Caki2 (cell line): ENCODE measurements around the gene DCDC2B. TPM values are rescaled to one million over a fixed set of nuclear protein-coding genes. Genes with fewer than 3 reads are reported as not detected.

Experiments used
- DNase-seq: peaks from one replicate; pipeline ENCODE4 v3.0.0-alpha.2; 2015; ENCODE audit warnings: low read depth
- in situ Hi-C: cut with HindIII; loops from 2 replicates; pipeline ENCODE4 v1.10.0; 2016; ENCODE audit warnings: low sequenced_read_pairs, low pct_unique_long_range_greater_than_20kb, mixed read lengths
- total RNA-seq: library from RNA; depleted of rRNA; stranded (reverse); fragments of >200 nt; shearing (Covaris generic); gene quantifications from 2 replicates; pipeline ENCODE4 v1.2.3, GENCODE V29; 2014; ENCODE audit warnings: low replicate concordance

The DCDC2B gene
- total RNA-seq, 1 experiment from 2014 or later: not detected

DNA sequence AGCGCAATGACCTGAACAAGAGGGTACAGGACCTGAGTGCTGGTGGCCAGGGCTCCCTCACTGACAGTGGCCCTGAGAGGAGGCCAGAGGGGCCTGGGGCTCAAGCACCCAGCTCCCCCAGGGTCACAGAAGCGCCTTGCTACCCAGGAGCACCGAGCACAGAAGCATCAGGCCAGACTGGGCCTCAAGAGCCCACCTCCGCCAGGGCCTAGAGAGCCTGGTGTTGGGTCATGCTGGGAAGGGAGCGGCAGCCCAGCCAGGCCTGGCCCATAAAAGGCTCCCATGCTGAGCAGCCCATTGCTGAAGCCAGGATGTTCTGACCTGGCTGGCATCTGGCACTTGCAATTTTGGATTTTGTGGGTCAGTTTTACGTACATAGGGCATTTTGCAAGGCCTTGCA, 13.9 kb upstream of the DCDC2B start:
- in situ Hi-C loops: no loop called here

DNA sequence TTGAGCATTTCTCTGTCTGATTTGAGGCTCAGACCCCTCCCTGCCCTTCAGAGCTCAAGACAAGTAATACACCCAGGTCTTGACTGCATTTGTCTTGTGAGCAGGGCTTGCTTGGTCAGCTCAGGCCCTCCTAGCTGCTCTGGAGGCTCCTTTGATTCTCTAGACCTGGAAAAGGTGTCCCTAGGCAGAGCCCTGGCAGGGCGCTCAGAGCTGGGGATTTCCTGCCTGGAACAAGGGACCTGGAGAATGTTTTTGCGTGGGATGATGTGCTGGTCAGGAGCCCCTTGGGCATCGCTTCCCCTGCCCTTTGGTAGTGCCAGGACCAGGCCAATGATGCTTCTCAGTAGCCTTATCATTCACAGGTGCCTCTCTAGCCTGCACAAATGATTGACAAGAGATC, 13.4 kb upstream of the DCDC2B start:
- no peak for DNase-seq
- in situ Hi-C loops: no loop called here

More for the DNA sequence above, 13.9 kb upstream of the DCDC2B start:
- DNase-seq: no peak

DNA sequence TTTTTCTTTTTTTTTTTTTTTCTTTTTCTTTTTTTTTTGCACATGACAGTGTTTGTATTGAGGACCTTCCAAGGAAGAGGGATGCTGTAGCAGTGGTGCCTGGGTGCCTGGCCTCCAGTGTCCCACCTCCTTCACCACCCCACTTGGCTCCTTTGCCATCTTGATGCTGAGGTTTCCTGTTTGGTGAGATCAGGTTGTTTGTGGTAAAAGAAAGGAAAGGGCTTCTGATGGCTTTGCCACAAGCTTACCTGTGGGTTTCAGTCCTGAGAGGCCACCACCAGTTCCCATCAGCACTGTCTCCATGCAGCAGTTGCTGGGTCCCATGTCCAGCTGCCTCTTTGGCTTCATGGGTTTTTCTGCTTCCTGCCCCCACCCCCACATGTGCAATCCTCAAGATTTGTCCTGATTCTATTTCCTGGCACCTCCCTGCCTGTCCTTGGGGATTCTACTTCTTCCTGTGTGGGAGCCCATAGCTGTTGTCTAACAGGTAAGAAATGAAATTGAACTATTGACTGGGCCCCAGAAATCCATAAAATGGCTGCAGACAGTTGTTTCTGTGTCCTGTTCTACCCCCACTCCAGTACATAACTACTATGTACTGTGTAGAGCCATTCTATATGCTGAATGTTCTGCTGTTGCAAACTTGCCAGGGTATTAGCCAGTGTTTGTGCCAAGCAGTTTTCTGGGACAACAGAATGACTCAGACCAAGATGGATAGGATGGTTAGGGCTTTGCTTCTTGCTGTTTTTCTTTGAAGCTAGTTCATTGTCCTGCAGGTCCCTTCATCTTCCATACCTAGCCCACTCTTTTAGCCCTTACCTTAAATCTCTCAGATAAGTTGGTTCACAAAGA, 12.7 kb upstream of the DCDC2B start:
- DNase-seq: no peak
- in situ Hi-C loops: no loop called here

GRCh38 chr1:32197074-32197473, 11.8 kb upstream of the DCDC2B start:
- DNase-seq: no peak
- in situ Hi-C loops: no loop called here

DNA sequence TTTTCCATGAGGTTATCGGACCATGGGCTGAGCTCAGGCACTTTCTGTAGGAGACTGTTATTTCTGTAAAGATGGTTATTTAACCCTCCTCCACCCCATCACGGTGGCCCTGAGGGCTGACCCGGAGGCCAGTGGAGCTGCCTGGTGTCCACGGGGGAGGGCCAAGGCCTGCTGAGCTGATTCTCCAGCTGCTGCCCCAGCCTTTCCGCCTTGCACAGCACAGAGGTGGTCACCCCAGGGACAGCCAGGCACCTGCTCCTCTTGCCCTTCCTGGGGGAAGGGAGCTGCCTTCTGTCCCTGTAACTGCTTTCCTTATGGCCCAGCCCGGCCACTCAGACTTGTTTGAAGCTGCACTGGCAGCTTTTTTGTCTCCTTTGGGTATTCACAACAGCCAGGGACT, 11.1 kb upstream of the DCDC2B start:
- DNase-seq: no peak
- in situ Hi-C loops: no loop called here

- no peak for DNase-seq
- in situ Hi-C loops: no loop called here
Measured at GRCh38 chr1:32198237-32199042, 10.4 kb upstream of the DCDC2B start.

DNA sequence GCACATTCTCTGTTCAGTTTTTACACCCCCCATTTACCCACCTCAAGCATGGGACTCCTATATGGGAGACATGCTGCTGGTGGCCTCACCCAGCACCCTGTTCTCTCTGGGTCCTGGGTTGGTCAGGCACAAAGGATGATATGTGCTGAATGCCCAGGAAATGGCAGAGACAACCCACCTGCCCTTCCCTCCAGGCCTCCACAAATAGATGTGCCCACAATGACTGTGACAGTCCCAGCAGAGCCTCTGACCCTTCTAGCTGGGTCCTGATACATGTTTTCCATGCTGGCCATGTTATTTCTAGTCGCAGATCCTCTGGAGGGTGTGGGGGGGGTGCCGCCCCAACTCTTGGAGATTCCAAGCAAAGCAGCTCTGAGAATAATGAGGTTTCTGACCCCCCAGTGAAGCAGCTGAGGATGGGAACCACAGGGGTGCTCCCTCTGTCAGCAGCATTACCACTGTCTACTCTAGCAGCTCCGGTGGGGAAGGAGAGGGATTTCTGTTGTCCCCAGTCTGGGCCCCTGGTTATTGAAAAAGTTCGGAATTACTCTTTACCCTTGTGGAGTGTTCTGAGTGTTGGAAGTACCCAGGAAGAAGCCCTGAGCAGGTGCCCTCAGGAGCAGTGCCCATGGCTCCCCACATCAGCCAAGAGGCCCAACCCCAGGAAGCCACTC, 9.7 kb upstream of the DCDC2B start:
- in situ Hi-C loops: no loop called here
- no peak for DNase-seq

DNA sequence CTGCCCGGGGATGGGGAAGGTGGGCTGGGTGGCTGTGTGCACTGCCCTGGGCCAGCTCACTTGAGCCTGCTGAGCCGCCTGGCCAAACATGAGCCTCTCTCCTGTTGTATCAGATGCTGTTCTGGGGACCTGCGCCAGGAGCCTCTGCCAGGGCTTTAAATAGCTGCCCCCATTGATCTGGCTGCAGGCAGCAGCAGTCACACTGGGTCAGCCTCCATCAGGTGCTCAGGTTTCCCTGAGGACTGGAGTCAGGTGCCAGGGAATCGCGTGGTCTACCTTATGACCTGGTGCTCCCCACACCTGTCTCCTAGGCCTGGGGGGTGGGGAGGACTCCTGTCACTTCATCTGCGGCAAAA, 9.2 kb upstream of the DCDC2B start:
- in situ Hi-C loops: no loop called here
- DNase-seq: no peak

DNA sequence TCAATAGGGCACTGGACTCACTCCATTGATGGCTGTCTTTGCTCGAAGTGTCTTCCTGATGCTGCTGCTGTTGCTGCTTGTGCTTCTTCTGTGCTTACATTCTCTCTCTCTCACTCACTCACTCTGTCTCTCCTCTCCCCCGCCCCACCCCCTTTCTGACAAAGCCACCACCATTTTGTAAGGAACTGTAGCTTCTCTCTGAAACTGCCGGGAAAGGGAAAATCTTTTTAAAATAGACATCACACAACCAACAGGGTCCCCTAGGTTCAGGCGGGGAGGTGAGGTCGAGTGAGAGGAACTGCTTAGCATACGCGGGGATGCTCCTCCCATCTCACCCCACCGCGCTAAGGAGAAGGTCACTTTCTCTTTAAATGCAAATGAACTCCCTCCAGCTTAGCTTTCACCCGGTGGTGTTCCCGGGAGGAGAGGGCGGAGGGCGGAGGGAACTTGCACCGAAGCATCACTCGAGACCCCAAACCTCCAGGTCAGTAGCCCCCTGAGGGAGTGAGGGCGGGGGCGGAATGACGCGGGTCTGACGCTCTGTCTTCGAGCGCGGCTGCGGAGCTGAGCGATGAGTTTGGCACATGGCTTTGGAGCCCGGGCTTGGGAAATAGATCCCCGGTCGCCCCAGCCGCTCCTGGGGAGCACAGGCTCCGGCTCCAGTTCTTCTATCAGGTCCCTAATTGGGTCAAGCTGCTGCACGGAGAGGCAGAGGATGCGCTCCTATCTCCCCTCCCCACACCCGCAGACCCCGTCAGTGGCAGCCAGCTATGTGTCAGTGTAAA, 8.5 kb upstream of the DCDC2B start, which contains the start of gene CCDC28B:
TSS of gene CCDC28B (plus strand) at position 370 of the 785 bp plus-strand sequence. CDS start 1,341 bp downstream, outside the sequence.
- in situ Hi-C loops: no loop called here
- peak; percentile 61 for DNase-seq

DNA sequence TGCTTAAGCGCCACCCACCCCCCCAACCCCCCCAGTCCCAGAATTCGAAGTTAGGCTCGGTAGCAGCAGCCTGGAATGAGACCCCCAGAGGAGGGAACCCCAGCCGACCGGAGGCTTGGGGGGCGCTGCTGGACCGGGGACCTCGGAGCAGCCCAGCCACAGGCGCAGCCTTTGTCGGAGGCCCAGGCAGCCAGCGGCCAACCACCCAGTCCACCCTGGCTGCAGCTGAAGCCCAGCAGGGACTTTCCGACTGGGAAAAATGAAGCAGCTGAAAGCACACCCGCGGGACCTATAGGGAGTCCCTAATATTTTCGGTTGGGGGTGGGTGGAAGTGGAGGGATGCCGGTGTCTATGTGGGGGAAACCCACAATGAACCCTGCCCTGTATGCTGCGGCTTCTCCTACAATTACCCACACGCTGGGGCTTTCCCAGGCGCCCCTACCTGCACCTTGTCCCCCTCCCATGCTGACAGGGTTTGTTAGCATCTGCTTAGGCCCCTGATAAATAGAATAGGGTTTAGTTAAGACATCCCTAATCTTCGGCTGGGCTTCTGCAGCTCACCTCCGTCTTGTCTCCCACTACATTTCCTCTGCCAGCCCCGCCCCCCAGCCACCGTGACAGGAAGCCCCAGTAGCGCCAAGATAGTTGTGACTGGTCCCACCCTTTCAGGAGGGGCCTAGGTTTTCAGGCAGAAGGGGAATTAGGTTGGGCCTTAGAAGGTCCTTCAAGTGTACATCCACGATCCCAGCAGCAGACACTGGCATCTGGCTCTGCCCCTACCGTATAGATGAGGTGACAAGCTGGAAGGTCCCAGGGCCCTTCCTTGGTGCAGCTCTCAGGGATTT, 7.7 kb upstream of the DCDC2B start:
- in situ Hi-C loops: no loop called here
- no peak for DNase-seq

DNA sequence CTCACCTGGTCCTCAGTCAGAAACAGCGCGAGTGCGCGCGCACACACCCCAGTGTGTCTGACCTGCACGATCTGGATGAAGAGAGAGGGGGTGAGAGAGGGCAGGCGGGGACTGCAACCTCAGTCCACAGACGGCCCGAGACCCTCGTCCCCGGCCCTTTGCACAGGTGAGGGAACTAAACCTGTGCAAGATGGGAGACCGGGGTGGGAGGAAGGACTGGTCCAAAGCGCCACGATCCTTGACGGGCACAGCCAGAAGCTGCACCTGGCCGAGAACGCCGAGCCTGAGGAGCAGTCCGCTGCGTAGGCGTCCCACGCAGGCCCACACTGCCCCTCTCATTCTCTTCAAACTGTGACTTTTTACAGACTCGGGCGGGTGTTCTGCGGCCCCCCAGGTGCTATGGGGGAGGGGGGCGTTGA, 3.9 kb upstream of the DCDC2B start:
- in situ Hi-C loops: no loop called here
- no peak for DNase-seq

DNA sequence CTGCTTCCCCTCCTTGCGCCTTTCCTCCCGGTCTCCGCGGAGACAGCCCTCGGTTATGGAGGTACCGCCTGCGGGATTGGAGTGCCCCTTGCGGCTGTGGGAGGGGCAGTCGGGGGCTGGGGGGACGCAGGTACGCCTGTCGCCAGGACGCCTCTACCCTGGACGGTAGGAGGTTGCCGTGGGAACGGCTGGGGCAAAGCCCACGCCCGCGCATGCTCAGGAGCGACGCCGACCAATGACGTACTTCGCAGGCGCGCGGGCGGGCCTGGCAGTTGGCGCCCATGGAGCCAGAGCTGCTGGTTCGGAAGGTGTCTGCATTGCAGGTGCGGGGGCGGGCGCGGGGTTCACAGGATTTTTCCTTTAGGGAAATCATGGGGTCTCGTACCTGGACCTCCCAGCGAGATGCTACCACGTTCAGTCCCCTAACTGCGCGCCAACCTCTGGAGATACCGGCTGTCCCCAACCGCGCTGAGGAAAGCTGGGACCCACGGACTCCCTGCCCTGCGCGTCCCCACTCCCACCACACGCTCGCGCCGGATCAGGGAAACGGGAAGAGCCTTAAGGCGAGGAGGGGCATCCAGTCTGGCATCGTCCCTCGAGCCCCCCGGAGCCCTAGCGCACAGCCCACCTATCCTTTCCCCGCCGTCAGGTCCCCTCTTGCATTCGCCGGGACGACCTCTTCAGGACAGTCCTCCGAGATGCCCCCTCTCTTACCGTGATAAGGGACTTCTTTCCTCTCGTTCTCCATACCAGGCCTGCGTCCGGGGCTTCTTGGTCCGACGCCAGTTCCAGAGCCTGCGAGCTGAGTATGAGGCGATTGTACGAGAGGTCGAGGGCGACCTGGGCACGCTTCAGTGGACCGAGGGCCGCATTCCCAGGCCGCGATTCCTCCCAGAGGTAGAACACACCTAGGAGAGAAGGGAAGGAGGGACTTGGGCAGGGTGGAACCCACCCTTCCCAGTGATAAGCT, 3.2 kb upstream of the DCDC2B start, which contains the start of gene IQCC:
TSS of gene IQCC (plus strand) at position 271 of the 970 bp plus-strand sequence. CDS start at position 282, 11 bp downstream.
- peak; percentile 76 for DNase-seq
- in situ Hi-C loops: no loop called here

DNA sequence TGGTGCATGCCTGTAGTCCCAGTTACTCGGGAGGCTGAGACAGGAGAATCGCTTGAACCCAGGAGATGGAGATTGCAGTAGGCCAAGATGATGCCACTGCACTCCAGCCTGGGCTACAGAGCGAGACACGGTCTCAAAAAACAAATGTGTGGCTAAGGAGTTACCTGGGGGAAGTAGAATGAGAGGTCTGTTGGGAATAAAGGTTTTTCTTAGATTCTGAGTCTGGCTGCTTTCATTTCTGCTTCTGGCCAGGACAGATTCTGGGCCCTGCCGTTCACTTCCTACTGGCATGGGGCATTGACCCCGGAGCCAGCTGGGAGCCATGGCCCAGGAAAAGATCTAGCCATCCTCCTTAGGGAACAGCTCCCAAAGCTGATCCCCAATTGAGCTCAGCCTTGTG, 420 bp upstream of the DCDC2B start:
- DNase-seq: no peak
- in situ Hi-C loops: no loop called here

DNA sequence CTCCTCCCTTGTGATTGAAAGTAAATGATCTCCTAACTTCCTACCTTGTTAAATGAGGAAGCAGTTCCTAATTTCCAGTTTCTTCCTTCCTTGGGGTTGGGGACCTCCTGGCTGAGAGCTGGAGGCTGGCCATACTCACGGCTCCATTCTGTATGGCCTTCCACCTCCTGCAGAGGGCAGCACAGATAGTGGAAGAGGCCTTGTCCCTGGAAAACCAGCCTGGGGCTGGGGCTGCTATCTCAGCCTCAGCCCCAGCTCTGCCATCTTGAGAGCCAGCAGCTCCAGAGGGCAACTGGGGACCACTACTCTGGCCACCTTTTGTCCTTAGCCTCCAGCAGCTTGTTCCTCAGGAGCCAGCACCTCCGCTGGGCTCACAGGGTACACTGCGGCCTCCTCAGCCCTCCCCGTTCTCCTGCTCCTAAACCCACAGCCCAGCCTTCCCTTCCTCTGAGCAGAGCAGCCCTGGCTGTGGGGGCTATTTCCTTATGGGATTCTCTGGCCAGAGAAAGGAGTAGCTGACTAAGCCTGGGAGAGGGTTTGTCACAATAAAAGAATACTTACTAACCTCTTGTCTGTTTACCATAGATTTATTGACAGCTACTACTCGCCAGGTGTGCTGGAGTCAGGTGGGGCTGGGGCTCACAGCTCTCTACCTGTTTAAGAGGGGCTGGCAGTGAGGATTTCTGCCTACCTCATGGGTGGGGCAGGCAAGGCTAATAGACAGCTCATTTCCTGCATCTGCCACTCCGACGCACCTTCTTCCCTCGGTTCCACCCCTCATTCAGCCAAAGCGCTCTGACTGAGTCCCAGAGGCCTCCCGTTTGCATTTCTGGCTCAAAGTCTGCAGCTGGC, 7.0 kb downstream of the DCDC2B start:
- peak; percentile 47 for DNase-seq
- in situ Hi-C loops: no loop called here

- in situ Hi-C loops: no loop called here
- no peak for DNase-seq
Measured at GRCh38 chr1:32216566-32216965, 7.7 kb downstream of the DCDC2B start.
